Left renal pelvis (tissue), 4 donors: ENCODE measurements around the gene TMTC4. TPM values are rescaled to one million over a fixed set of nuclear protein-coding genes. Genes with fewer than 3 reads are reported as not detected.
"Not testable (repeated sequence)": the region's sequence is repeated elsewhere in the genome, so short reads cannot be mapped to it uniquely, and the experiment has no call there.

Source experiments
- DNase-seq, 4 donors: peaks; one replicate each; pipeline ENCODE4 v3.0.0-alpha.2; 2013; ENCODE audit warnings: low read depth in 4 of 4, low spot score in 3 of 4
- polyA plus RNA-seq, 4 donors: library from polyadenylated mRNA; unstranded; fragments of 120-200 nt; gene quantifications; one replicate each; pipeline ENCODE4 v1.2.1, GENCODE V29; 2013; ENCODE audit not compliant: insufficient read length in 4 of 4

Gene TMTC4, protein sequence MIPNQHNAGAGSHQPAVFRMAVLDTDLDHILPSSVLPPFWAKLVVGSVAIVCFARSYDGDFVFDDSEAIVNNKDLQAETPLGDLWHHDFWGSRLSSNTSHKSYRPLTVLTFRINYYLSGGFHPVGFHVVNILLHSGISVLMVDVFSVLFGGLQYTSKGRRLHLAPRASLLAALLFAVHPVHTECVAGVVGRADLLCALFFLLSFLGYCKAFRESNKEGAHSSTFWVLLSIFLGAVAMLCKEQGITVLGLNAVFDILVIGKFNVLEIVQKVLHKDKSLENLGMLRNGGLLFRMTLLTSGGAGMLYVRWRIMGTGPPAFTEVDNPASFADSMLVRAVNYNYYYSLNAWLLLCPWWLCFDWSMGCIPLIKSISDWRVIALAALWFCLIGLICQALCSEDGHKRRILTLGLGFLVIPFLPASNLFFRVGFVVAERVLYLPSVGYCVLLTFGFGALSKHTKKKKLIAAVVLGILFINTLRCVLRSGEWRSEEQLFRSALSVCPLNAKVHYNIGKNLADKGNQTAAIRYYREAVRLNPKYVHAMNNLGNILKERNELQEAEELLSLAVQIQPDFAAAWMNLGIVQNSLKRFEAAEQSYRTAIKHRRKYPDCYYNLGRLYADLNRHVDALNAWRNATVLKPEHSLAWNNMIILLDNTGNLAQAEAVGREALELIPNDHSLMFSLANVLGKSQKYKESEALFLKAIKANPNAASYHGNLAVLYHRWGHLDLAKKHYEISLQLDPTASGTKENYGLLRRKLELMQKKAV
- 10 to 100 TPM; 24.3 to 37.5 (median 35.7) TPM for polyA plus RNA-seq

DNA sequence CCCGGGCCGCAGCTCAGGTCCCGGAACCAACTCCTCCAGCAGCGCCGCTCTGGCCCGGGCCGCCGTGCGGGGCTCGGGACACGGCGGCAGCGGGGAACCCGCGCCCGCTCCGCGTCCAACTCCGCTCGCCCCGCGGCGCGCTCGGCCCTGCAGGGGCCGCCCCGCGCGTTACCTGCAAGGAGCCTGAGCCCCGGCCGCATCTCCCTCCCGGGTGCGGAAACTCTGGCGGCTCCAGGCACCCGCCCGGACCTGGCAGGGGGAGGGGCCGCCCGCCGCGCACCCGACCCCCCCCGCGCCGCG lies at the start of gene TMTC4:
TMTC4 (minus strand) TSS at position 224 of the 300 bp plus-strand sequence. CDS start 4,433 bp downstream, outside the sequence.
- DNase-seq, result no peak

DNA sequence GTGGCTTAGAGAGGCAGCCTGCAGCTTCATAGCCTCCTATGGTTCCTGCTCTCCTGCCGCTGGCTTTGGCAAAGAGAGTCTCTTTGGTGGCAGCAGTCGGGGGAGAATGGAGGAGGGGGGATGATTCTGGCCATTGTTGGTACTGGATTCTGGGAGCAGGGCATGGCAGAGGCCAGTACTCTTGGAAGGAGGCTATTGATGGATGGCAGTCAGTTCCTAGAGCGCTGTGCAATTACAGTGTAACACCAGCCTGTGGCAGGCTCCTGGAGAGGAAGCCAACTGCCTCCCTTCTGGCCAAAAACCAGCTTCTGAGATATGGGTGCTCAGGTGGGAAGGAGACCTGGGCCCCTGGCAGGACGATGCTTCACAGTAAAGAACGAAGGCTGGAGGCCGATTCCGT lies 47.9 kb upstream of the TMTC4 start:
- no peak for DNase-seq

DNA sequence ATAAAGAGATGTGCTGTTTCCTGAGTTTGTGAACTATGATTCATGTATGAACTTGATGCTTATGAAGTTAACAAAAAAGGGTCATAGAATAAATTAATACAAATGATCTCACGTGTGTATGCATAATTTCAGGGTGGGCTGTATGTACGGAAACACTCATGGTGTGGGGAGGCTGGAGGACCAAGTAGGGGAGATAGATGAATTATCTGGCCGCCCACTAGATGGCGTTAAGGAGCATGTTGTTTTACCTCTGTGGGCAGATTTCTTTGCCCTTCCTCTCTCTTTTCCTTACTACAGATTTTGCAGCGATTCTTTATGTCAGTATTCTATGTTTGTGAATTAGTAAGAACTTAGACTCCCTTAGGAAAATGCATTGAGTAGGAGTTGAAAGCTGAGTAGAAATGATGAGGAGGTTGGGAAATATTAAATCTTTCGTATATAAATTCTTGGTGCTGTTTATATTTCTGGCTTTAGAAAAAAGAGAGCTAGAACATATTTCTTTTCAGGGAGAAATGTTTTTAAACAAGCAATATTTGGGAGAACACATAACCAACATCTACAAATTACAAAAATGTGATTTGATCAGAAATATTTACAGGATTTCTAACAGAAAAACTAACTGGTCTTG lies 47.4 kb upstream of the TMTC4 start:
- peak in 1 of 4 donors; percentile 12 for DNase-seq

DNA sequence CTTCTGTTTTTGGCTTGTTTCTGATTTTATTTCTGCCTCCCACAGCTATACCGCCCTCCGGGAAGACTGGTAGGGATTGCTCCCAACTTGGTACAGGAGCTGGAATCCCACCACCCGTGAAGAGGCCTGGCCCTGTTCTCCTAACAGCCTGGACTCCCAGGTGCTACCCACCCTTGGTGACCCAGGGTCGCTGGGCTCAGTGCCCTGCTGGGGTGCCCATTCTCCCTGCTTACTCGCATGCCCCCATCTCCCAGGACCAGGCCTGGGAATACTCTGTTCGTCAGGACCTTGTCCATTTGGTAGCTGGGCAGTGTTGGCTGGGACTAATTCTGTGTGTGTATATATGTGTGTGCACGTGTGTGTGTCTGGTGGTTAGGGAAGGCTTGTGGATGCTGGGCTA lies 41.0 kb upstream of the TMTC4 start:
- no peak for DNase-seq

DNA sequence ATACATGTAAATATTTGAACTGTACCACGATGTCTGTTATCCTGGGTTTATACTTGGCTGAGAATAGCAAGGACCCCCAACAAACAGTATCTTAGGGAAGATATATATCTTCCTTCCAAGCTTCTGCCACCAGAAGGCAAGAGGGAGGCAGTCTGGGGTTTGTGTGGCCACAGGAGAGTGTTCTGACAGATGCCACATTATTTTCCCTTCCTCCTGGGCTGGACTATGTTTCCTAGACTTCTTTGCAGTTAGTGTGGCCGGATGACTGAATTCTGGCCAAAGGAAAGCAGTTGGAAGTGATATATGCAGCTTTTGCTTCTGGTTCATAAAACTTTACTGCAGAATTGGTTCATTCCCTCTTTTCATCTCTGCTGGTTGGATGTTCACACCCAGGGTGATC lies 39.9 kb upstream of the TMTC4 start:
- DNase-seq, result no peak

DNA sequence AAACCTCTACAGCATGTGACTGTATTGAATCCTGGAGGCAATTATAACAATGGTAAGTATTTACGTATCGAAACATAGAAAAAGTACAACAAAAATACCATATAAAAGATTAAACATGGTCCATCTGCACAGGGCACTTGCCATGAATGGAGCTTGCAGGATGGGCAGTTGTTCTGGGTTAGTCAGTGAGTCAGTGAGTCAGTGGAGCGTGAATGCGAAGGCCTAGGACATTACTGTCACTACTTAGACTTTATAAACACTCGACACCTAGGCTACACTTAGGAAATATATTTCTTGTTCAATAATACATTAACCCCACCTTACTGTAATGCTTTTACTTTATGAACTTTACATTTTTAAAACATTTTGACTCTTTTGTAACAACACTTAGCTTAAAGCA lies 35.6 kb upstream of the TMTC4 start:
- no peak for DNase-seq

DNA sequence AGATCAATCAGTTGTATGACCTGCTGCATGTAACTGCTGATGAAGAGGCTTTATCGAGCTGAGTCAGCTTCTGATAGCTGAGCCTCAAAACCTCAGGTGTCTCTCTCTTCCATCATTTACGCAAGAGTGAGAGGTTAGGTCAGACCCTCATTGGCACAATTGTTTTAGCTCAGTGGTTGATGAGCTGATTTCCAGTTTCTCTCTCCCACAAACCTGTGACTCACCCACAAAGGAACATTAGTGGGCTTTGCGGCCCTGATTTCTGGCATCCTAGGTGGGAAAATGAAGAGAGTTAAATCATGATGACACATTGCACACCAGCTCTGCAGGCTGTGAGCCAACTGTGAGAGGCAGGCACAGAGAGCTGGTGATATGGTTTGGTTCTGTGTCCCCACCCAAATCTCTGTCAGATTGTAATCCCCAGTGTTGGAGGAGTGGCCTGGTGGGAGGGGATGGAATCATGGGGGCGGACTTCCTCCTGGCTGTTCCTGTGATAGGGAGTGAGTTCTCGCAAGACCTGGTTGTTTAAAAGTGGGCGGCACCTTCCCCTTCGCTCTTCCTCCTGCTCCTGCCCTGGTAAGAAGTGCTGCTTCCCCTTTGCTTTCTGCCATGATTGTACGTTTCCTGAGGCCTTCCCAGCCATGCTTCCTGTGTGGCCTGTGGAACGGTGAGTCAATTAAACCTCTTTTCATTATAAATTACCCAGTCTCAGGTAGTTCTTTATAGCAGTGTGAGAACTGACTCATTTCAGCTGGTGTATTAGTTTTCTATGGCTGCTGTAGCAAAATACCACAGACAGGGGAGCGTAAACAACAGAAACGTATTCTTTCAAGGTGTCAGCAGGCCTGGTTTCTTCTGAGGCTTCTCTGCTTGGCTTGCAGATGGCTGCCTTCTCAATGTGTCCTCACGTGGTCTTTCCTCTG lies 33.5 kb upstream of the TMTC4 start:
- DNase-seq, result no peak

DNA sequence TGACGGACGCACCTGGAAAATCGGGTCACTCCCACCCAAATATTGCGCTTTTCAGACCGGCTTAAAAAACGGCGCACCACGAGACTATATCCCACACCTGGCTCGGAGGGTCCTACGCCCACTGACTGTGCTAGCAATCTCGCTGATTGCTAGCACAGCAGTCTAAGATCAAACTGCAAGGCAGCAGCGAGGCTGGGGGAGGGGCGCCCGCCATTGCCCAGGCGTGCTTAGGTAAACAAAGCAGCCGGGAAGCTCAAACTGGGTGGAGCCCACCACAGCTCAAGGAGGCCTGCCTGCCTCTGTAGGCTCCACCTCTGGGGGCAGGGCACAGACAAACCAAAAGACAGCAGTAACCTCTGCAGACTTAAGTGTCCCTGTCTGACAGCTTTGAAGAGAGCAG lies 23.7 kb upstream of the TMTC4 start:
- DNase-seq, result not testable (repeated sequence)

DNA sequence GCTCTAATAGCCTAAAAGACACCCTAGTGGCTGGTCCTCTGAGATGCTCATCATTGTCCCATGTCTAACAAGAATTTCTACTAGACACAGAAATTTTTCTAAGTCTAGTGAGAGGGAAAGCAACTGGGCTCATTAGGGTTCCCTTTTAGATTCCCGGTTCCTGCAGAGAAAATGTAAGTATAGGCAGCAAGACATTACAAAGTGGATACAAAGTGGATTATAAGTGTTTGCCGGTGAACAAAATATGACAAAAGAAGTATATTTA lies 20.8 kb upstream of the TMTC4 start:
- no peak for DNase-seq

DNA sequence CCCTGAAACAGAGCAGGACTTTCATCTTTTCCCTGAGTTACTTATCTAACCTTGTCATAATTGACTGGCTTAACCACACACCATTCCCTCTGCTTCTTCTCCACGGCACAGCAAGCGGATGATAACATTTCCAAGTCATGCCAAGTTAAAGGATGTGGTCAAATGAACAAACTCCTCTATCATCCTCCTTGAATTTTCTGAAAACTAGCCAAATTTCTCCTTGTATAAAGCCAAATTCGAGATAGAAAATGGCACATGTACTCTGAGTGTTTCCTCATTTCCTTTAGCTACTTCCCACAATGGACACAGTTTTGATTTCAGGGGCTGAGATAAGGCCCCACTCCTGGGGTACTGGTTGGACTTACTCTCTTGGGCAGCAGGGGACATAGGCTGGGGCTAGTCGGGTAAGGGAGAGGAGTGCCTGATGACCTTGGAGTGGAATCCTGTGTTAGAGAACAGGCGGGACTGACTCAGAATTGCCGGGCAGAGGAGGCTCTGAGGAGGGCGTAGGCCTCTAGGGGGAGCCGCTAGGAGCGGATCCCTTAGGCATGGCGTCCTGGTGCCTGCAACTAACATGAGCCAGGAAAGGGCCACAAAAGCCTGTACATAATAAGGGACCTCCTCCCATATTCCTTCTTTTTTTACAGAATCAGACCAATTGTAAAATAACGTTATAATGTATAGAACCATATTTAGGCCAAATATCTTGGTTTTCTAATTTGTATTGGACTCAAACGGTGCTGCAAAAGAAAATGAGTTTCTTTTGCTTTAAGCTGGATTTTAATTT lies 20.3 kb upstream of the TMTC4 start:
- DNase-seq, result no peak

DNA sequence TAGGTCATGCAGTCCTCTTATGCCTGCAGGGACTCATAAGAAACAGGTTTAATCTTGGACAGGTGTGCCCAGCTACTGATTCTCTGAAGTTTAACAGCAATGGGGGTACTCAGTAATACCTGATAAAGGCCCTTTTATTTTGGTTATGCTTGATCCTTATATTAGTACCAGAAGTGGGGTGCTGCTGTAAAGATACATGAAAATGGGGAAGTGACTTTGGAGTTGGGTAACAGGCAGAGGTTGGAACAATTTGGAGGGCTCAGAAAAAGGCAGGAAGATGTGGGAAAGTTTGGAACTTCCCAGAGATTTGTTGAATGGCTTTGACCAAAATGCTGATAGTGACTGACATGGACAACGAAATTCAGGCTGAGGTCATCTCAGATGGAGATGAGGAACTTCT lies 14.6 kb upstream of the TMTC4 start:
- DNase-seq, result no peak

DNA sequence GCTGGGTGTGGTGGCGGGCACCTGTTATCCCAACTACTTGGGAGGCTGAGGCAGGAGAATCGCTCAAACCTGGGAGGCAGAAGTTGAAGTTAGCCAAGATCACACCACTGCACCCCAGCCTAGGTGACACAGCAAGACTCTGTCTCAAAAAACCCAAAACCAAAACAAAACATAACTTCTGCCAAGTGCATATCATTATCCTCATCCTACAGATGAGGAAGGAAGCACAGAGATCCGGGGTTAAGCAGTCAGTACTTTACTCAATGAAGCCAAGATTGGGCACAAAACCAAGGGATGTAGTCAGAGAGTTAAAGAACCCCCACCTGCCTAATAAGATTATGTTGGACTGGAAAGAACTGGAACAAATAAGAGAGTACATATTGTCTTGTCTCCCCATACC lies 5.5 kb upstream of the TMTC4 start:
- no peak for DNase-seq

DNA sequence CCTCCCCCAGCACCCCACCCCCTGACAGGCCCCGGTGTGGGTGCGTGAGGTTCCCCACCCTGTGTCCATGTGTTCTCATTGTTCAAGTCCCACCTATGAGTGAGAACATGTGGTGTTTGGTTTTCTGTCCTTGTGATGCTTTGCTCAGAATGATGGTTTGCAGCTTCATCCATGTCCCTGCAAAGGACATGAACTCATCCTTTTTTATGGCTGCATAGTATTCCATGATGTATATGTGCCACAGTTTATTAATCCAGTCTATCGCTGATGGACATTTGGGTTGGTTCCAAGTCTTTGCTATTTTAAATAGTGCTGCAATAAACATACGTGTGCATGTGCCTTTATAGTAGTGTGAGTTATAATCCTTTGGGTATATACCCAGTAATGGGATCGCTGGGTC lies 2.5 kb upstream of the TMTC4 start:
- not testable (repeated sequence) for DNase-seq

DNA sequence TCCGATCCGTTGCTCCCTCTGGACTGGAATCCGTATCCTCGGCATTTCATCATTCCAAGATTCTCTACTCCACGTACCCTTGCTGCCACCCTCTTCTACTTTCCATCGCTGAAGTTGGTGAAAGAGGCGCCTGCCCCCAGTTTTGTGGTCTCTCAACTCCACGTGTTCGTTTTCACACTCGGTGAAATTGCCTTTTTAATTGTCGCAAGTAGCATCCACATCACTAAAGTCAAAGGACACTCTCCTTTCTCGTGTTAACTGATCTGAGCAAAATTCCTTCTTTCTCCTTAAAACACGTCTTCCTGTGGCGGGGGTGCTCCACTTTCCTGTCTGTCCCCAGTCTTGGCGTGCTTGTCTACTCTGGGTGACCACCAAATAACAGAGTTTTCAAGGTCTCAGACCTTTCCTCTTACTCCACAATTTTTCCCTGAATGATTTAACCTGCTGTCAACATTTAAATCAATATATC lies 1.1 kb upstream of the TMTC4 start:
- DNase-seq, result no peak

DNA sequence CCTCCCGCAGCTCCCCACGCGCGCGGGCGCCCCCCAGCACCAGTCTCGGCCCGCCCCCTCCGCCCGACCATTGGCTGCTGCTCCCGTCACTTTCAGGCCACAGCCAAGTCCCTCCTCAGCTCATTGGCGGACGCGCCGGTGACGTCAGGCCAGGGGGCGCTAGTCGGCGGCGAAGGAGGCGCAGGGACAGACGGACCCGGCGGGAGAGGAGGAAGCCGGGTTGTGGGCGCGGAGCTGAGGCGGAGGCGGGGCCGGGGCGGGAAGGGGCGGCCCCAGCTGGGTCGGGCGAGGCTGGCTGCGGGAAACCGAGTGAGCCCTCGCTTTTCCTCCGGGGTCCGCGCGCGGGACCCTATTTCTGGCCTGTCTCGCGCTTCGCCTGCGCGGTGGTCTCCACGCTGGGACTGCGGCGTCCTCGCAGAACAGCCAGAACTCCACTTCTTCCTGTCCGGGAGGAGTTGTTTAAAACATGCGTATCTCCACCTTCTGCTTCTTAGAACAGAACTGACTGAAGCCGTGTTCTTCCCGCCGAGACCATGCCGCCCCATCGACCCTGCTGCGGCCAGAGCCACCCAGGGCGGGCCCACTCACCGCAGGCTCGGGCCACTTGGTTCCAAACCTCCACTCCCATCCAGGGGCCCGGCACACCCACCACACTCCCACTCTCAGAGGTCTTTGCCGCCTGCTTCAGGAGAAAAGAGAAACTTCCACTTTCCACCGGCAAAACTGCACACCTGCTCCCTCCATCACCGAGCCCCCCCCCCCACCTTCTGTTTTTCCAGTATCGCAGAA lies 471 bp upstream of the TMTC4 start:
- peak; percentile 90 to 96 (median 94) for DNase-seq

DNA sequence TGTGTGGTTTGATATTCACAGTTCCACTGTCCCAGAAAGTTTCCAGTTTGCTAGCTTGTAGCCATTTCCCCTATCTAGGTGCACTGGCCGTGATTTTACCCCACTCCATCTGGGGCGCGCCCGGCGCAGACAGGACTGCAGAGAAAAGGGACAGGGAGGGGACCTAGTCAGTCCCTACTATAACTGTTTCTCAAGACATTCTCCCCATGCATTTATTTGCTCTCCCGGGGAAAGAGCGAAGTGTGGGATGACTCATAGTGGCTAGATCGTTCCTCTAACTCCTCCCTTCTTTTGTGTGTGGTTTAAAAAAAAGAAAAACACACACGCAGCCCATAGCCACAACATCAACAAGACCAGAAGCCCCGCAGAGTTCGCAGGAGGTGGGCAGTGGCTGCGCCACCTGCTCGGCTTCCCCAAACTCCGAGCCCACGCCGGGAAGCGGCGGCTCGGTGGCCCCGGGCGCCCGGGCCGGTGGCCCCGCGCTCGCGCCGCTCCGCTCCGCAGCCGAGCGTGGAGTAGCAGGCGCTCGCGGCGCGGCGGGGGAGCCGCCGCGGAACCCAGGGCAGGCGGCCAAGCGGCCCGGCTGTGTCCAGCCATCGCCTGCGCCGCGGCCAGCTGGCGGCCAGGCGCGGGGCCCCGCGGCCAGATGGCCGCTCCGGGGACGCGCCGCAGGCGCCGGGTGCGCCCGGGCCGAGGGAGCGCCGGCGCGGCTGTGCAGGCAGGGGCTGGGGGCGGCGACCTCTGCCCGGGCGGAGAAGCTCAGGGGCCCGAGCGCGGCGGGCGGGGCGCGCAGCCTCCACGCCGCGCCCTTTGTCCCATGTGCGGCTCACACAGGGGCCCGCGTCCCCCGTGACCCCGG lies 653 bp downstream of the TMTC4 start:
- peak; percentile 25 to 43 (median 32) for DNase-seq

DNA sequence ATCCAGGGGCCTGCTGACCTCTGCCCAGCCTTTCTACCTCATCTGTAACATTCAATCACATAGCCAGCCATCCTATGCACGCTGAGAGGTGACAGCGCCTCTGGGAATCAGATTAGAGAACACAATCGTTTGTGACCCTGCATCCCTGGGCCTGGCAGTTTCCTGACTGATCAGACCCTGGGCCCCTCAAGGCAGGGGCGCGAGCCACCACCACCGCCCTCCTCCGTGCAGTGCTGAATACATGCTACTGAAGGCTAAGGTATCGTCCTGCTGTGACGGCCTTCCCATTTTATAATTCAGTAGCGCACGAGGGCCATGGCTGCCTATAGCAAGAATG lies 1.3 kb downstream of the TMTC4 start:
- DNase-seq, result no peak

DNA sequence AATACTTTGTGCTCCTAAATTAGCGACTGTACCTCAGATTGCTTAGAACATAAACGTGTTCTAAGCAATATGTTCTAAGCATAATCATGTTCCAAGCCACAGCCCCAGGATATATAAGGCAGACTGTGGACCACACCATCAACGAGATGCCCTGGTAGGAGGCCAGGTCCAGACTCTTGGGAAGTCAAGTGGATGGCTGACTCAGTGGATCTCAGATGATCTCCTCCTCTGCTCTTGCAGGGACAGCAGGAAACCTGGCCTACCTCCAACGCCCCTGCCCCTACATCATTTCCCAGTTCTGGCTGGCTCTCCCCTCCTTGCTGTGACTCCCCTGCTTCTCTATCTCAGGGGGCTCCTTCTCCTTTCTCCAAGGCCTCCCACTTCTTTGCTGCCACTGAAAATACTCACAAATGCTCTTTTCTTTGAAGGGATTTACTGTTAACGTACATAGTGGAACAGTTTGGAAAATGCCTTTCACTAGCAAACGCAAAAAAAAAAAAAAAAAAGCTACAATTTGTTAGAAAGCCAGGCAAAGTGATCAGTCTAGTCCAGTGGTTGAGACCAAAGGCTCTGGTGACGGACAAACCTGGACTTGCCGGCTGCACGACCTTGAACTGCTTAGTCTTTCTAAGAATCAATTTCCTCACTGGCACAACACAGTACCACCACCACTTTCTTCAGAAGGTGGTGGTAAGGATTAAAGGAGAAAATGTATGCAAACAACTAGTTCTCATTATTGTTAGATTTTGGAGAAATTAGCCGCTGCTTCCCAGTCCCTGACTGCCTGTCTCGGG lies 3.0 kb downstream of the TMTC4 start:
- no peak for DNase-seq
